HG03575 (cell line): ENCODE results near the gene DPH2.

Experiments used
- ATAC-seq: cut with Tn5 transposase; IDR thresholded peaks from one replicate; pipeline ENCODE4 v1.9.1; 2021; ENCODE audit not compliant: unreplicated experiment, insufficient number of reproducible peaks, low FRiP score; ENCODE audit errors: extremely low read depth

DPH2 gene

GRCh38 chr1:43969746-43970466, at the start of gene DPH2:
DPH2 (plus strand) TSS chr1:43970010; CDS start chr1:43970176, 166 bp downstream.
- ATAC-seq = no peak

- ATAC-seq = no peak
Measured at GRCh38 chr1:43921022-43921421, 48.8 kb upstream of the DPH2 start.

GRCh38 chr1:43924516-43924915, 45.3 kb upstream of the DPH2 start:
- ATAC-seq = no peak

- ATAC-seq = no peak
Measured at GRCh38 chr1:43925846-43926245, 44.0 kb upstream of the DPH2 start.

- ATAC-seq = no peak
Measured at GRCh38 chr1:43930168-43930948, 39.5 kb upstream of the DPH2 start.

- no peak for ATAC-seq
Measured at GRCh38 chr1:43930949-43931275, 38.9 kb upstream of the DPH2 start.

GRCh38 chr1:43931711-43932660, 37.8 kb upstream of the DPH2 start:
- ATAC-seq = no peak

GRCh38 chr1:43932786-43933385, 36.9 kb upstream of the DPH2 start:
- ATAC-seq = no peak

GRCh38 chr1:43933386-43934100, 36.3 kb upstream of the DPH2 start, which contains the start of gene ARTN:
ARTN (plus strand) TSS chr1:43933801; CDS start chr1:43935657, 1,856 bp downstream.
- ATAC-seq = no peak

GRCh38 chr1:43934101-43934985, 35.5 kb upstream of the DPH2 start:
- ATAC-seq = no peak

- ATAC-seq = no peak
Measured at GRCh38 chr1:43934986-43935324, 34.9 kb upstream of the DPH2 start.

- no peak for ATAC-seq
Measured at GRCh38 chr1:43935711-43936427, 33.9 kb upstream of the DPH2 start.

- ATAC-seq = no peak
Measured at GRCh38 chr1:43936431-43937151, 33.2 kb upstream of the DPH2 start.

GRCh38 chr1:43937179-43937865, 32.5 kb upstream of the DPH2 start:
- no peak for ATAC-seq

- no peak for ATAC-seq
Measured at GRCh38 chr1:43938383-43938782, 31.4 kb upstream of the DPH2 start.
